HL-60 (cell line): ENCODE measurements around the gene CCDC93.
"Not testable (repeated sequence)": the region's sequence is repeated elsewhere in the genome, so short reads cannot be mapped to it uniquely, and the experiment has no call there.

Experiments used
- DNase-seq, 2 experiments: peaks; one replicate each; pipeline ENCODE4 v3.0.0-alpha.2; 2010 to 2020; ENCODE audit warnings: low read depth in 1 of 2, low spot score in 1 of 2
- H3K27ac ChIP-seq: fragments of 250-450 bp; sonication (Bioruptor Pico); replicated peaks from 2 replicates; pipeline ENCODE4 v1.5.1; 2020; ENCODE audit warnings: mild to moderate bottlenecking, moderate library complexity
- H3K27me3 ChIP-seq: fragments of 250-450 bp; sonication (Bioruptor Pico); 2 replicates; pipeline ENCODE4 v1.5.1; 2021; ENCODE audit warnings: mild to moderate bottlenecking, moderate library complexity; ENCODE audit not compliant: insufficient read depth, poor library complexity, severe bottlenecking
- H3K4me3 ChIP-seq: replicated peaks from 2 replicates; pipeline ENCODE4 v1.5.1; 2011; ENCODE audit warnings: mild to moderate bottlenecking, control low read depth, low read length; ENCODE audit not compliant: insufficient read depth
- GABPA ChIP-seq: IDR thresholded peaks from 2 replicates; pipeline ENCODE4 v1.6.1; 2012; ENCODE audit warnings: low read depth
- POLR2AphosphoS5 ChIP-seq: IDR thresholded peaks from 2 replicates; pipeline ENCODE4 v1.6.1; 2012; ENCODE audit warnings: low read depth
- SPI1 ChIP-seq: IDR thresholded peaks from 2 replicates; pipeline ENCODE4 v1.6.1; 2012; ENCODE audit warnings: low read depth, mild to moderate bottlenecking, borderline replicate concordance
- TF ChIP-seq, protein P1 (sequence below): IDR thresholded peaks from 2 replicates; pipeline ENCODE4 v1.6.1; 2012; ENCODE audit warnings: low read depth; ENCODE audit not compliant: insufficient replicate concordance
- TF ChIP-seq, protein P2 (sequence below): IDR thresholded peaks from one replicate; pipeline ENCODE4 v1.5.1; 2011; ENCODE audit warnings: low read length, control low read depth, inconsistent platforms; ENCODE audit not compliant: insufficient read depth

The CCDC93 gene

DNA sequence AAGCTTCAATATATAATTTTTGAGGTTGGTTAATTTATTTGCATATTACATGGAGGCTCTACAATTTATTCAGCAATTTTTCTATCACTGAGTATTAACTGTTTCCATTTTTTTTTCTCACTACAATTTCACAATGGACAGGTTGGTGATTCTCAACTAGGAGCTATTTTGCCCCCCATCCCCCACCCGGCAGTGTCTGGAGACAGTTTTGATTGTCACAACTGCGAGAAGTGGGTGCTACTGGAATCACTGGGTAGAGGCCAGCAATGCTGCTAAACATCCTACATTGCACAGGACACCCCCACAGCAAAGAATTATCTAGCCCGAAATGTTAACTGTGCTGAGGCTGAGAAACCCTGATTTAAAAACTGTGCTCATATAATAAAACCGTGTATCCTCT is 82.6 kb downstream of the CCDC93 start:
- Histone ChIP-seq H3K27me3 (no peaks in the 10 kb centered on the region), H3K27ac (no peak overlapping the region), H3K4me3 (no peak overlapping the region)
- DNase-seq = no peak
- TF ChIP-seq SPI1 (no peak), GABPA (no peak), POLR2AphosphoS5 (no peak)
- TF ChIP-seq, protein P1, sequence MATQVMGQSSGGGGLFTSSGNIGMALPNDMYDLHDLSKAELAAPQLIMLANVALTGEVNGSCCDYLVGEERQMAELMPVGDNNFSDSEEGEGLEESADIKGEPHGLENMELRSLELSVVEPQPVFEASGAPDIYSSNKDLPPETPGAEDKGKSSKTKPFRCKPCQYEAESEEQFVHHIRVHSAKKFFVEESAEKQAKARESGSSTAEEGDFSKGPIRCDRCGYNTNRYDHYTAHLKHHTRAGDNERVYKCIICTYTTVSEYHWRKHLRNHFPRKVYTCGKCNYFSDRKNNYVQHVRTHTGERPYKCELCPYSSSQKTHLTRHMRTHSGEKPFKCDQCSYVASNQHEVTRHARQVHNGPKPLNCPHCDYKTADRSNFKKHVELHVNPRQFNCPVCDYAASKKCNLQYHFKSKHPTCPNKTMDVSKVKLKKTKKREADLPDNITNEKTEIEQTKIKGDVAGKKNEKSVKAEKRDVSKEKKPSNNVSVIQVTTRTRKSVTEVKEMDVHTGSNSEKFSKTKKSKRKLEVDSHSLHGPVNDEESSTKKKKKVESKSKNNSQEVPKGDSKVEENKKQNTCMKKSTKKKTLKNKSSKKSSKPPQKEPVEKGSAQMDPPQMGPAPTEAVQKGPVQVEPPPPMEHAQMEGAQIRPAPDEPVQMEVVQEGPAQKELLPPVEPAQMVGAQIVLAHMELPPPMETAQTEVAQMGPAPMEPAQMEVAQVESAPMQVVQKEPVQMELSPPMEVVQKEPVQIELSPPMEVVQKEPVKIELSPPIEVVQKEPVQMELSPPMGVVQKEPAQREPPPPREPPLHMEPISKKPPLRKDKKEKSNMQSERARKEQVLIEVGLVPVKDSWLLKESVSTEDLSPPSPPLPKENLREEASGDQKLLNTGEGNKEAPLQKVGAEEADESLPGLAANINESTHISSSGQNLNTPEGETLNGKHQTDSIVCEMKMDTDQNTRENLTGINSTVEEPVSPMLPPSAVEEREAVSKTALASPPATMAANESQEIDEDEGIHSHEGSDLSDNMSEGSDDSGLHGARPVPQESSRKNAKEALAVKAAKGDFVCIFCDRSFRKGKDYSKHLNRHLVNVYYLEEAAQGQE = no peak
- TF ChIP-seq, protein P2, sequence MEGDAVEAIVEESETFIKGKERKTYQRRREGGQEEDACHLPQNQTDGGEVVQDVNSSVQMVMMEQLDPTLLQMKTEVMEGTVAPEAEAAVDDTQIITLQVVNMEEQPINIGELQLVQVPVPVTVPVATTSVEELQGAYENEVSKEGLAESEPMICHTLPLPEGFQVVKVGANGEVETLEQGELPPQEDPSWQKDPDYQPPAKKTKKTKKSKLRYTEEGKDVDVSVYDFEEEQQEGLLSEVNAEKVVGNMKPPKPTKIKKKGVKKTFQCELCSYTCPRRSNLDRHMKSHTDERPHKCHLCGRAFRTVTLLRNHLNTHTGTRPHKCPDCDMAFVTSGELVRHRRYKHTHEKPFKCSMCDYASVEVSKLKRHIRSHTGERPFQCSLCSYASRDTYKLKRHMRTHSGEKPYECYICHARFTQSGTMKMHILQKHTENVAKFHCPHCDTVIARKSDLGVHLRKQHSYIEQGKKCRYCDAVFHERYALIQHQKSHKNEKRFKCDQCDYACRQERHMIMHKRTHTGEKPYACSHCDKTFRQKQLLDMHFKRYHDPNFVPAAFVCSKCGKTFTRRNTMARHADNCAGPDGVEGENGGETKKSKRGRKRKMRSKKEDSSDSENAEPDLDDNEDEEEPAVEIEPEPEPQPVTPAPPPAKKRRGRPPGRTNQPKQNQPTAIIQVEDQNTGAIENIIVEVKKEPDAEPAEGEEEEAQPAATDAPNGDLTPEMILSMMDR = no peak

DNA sequence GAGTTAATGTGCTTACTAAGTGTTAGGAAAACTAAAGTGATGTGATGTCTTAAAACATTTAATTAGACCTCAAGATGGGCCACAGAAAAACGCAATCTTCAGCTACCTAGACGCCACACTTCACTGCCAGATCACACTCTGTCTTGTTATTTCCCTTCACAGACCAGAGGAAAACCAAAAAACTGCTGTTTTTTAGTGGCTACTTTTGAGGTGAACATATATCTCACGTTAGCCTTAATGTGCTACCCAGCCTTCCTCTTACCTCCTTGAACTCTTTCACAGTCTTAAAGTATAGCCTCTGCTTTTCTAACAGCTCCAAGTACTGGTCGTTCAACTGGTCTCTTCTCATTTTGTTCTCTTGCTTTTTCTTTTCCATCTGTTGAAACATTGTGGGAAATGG is 83.1 kb downstream of the CCDC93 start:
- Histone ChIP-seq H3K27ac (no peak overlapping the region), H3K4me3 (no peak overlapping the region), H3K27me3 (no peaks in the 10 kb centered on the region)
- TF ChIP-seq GABPA (no peak), SPI1 (no peak)
- TF ChIP-seq, protein P2 = no peak
- DNase-seq = no peak

DNA sequence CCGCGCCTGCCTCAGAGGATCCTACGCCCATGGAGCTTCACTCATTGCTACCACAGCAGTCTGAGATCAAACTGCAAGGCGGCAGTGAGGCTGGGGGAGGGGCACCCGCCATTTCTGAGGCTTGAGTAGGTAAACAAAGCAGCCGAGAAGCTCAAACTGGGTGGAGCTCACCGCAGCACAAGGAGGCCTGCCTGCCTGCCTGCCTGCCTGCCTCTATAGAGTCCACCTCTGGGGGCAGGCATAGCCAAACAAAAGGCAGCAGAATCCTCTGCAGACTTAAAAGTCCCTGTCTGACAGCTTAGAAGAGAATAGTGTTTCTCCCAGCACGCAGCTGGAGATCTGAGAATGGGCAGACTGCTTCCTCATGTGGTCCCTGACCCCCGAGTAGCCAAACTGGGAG is 90.4 kb downstream of the CCDC93 start:
- H3K4me3 ChIP-seq, H3K27me3 ChIP-seq, DNase-seq, H3K27ac ChIP-seq: not testable (repeated sequence)

DNA sequence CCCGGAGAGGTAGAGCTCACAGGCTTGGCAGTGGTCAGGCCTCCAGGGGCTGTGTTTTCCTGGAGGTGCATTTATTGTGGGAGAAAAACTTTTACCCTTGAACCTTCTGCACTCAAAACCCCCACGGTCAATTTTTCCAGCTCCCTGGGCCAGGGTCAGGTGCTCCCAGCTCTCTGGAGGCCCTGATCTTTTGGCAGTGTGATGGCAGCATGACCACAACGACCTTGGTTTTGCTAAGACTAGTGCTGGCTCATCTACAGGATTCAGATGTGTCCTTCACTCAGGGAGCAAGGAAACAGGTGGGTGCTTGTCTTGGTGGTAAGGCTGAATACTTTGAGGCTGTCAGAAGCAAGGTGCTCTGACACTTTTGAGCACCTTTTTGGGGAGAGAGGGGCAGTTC is 92.3 kb downstream of the CCDC93 start:
- no peak for DNase-seq
- no peak overlapping the region for H3K27ac ChIP-seq
- TF ChIP-seq GABPA (no peak), SPI1 (no peak), POLR2AphosphoS5 (no peak)
- TF ChIP-seq, protein P2 = no peak
- TF ChIP-seq, protein P1 = no peak
- no peaks in the 10 kb centered on the region for H3K27me3 ChIP-seq
- H3K4me3 ChIP-seq = no peak overlapping the region
